ENCODE results near the gene UNC5B.

UNC5B gene

DNA sequence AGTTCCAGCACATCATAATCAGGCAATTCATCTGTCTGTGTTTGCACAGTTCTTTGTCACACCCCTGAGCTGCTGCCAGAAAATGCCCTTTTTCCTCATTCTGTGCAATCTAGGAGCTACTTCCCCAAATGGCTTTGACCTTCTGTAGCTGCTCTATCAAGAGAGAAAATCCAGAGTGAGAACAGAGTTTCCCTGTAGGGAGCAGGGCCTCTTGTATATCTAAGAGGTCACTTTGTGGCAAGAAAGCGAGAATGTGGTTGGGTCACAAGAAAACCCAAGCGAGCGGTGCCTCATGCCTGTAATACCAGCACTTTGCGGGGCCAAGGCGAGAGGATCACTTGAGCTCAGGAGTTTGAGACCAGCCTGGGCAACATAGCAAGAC, 131.0 kb downstream of the UNC5B start:
- DNase-seq (ENCODE audit: low read depth in 2 of 2), result no peak

GRCh38 chr10:71344154-71344925, 132.0 kb downstream of the UNC5B start:
- no peak for DNase-seq (ENCODE audit: low read depth in 2 of 2)

DNA sequence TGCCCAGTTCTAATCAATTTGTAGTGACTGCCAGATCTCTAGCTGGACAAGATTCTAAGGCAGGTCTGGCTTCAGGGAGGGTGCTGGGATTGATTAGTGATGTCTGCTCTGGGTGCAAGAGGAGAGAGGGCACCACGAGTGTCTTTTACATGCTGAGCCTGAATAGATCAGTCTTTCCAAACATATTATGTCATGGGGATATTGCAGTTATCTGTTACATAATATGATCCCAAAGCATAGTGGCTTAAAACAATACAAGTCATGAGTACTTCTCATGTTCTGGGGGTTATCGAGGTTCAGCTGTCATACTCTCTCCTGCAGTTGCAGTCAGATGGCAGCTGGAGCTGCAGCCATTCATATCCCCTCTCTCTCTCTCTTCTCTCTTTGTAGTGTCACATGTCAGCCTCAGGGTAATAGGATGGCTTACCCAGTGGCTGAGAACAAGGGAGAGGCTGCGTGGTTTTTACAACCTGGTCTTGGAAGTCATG, 132.7 kb downstream of the UNC5B start:
- DNase-seq (ENCODE audit: low read depth in 2 of 2), result no peak

DNA sequence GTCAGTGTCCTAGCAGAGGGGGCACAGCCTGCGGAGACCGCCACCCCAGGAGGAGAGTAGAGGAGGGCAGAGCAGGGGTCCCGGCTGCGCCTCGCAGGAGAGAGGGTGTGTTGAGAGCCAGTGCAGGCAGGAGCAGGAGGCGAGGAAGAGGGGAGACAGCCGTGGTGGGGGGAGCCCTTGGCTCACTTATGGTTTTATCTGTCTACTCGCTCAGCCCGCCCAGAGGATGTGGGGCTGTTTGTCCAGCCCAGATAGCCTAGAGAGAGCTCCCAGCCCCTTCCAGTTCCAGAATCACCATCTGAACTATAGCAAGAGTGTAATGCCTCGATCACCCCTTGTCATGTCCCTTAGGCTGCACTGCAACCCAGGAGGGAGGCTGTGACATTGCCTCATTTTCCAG, 133.3 kb downstream of the UNC5B start:
- DNase-seq (ENCODE audit: low read depth in 2 of 2), result no peak

- DNase-seq (ENCODE audit: low read depth in 2 of 2), result no peak
These were observed 134.4 kb downstream of the UNC5B start for GRCh38 chr10:71346731-71347130.

DNA sequence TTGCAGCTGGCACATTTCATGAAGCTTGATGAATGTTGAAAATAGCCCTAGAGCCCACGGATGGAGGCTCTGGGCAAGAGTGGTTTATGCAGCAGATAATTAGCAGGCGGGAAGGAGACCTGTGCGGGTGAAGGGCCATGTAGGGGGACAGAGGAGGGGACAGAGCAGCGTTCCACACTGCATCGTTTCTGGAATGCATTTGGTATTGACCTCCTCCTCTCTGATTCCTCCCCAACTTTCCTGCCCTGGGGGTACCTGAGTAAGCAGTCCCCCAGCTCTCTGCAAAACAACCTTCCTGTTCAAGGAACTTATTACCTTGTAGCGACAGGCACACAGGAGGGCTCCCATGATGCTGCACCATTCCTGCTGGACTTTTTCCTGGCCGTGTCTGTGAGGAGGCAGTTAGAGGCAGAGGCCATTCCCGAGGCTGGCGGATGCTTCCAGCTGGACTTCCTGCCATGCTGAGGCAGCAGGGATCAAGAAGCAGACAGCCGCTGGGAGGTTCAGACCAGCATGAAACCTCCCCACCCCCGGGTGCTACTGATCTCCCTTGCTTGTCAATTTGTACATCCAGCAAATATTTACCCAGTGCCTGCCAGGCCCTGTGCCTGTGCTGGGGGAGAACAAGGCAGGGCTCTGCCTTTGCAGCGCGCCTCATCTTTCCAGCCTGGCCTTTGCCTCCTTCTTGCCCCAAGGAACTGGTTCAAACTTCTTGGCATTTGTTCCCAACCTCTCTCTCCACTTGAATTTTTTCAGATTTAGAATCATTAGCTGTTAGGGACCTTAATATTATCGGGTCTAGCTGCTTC, 135.4 kb downstream of the UNC5B start:
- no peak for DNase-seq (ENCODE audit: low read depth in 2 of 2)

DNA sequence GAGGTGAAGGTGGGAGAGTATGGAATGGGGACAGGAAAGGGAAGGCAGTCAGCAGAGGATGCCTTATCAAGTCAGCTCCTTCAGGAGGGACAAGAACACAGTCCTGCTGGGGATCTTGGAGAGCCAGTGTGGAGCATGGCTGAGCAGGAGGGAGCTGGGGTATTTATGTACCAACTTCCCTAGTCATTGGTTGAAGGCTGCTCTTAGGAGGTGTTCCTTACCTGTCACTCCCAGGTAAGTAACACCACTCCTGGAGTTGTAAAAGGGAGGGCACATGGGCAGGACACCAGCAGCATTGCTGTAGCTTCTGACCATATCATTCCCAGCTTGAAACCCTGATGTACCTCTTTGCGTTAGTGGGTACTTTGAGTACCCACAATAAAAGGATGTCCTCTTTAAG, 136.5 kb downstream of the UNC5B start:
- DNase-seq (ENCODE audit: low read depth in 2 of 2), result no peak

DNA sequence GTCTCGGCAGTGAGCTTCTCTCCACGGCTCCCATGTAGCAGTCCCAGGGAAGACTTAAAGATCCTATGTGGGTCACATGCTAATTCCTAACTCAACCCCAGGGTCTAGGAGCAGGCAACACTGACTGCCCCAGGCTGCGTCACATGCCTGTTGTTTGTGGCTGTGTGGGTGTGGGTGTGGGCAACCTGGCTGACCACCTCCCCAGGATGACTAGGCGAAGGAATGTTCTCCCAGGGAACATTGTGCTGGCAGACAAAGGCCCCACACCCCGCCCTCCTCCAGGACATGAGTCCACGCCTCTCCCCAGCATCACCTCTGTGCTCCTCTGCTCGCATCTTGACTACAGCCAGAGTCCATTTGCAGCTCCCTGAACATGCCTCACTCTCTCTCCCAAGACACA, 137.0 kb downstream of the UNC5B start:
- DNase-seq (ENCODE audit: low read depth in 2 of 2), result no peak

- no peak for DNase-seq (ENCODE audit: low read depth in 2 of 2)
These were observed 138.7 kb downstream of the UNC5B start for GRCh38 chr10:71351087-71351486.

DNA sequence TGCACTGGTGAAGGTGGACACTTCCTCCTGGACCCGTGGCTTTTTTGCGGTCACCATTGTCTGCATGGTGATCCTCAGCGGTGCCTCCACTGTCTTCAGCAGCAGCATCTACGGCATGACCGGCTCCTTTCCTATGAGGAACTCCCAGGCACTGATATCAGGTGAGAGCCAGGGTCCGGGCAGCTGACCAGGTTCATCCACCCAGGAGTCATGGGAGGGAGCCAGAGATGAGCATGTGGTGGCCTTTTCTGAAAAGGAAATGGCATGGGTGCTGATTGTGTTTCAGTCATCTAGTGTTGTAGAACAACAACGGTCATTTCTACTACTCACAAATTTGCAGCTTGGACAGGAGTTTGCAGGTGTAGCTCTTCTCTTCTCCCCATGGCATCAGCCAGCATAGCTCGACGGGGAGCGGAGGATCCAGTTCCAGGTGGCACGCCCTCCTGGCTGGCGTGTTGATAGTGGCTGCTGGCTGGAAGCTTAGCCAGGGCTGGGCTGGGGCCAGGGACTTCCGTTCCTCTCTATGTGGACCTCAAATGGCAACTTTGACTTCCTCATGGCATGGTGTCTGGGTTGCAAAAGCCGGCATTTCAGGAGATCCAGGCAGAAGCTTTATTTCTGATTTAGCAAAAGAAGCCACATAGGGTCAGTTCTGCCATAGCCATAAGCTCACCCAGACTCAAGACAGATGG, 139.4 kb downstream of the UNC5B start:
- no peak for DNase-seq (ENCODE audit: low read depth in 2 of 2)

Data from stimulated activated CD8-positive, alpha-beta memory T cell treated with anti-CD3 and anti-CD28 coated beads, Interleukin-7, amount 100 ng/mL, for 1 hour (primary cell).